ENCODE results near the gene MARCHF11.

Gene MARCHF11

DNA sequence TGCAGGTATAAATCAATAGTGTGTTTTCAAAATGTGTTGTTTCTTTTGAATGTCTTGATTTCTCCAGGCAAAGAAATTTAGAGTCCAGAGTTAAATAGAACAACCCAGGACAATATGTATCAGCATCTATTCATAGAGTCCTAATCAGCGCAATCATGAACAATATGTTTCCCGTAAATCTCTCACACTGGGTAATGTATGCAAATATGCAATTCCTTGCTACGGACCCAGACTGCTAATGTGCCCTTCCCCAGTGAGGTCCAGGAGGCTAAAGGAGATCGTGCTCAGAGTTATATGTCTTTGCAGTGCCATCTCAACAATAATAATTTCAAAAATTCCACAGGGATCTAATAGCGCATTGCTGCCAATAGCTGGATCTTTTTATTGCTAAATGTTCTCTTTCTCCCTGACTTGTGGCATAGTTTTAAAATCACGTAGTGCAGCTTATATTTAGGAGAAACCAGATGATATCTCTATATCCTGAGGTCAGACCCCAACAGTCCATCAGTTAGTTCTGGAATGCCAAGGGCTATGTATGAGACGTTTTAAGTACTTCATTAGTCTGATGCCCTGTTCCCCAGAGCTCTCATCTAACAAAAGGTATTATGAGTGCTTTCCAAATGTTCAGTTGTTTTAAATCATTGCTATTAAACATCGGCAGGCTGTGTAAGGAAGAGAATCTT lies 145.1 kb downstream of the MARCHF11 start:
- peaks cover 0 to 19% (median 14%) of the 10 kb centered on the region in 5 donors for H3K4me1 ChIP-seq (ENCODE audit: control insufficient read depth in 5 of 5, insufficient read depth in 5 of 5, low read length in 5 of 5)
- H3K4me3 ChIP-seq (ENCODE audit: low read depth in 1 of 5, low read length in 5 of 5), result peak overlapping the region in 3 of 5 donors; percentile 3 to 27 (median 16)
- H3K36me3 ChIP-seq (ENCODE audit: control insufficient read depth in 5 of 5, insufficient read depth in 5 of 5, low read length in 5 of 5), result no peaks in the 10 kb centered on the region
- no peak overlapping the region for H3K27ac ChIP-seq (ENCODE audit: low read depth, low read length)
- H3K9ac ChIP-seq (ENCODE audit: low read length in 5 of 5), result no peak overlapping the region
- H3K27me3 ChIP-seq (ENCODE audit: control insufficient read depth in 5 of 5, insufficient read depth in 4 of 5, low read length in 5 of 5), result no peaks in the 10 kb centered on the region
- H3K9me3 ChIP-seq (ENCODE audit: control insufficient read depth in 5 of 5, low read length in 5 of 5), result no peaks in the 10 kb centered on the region

DNA sequence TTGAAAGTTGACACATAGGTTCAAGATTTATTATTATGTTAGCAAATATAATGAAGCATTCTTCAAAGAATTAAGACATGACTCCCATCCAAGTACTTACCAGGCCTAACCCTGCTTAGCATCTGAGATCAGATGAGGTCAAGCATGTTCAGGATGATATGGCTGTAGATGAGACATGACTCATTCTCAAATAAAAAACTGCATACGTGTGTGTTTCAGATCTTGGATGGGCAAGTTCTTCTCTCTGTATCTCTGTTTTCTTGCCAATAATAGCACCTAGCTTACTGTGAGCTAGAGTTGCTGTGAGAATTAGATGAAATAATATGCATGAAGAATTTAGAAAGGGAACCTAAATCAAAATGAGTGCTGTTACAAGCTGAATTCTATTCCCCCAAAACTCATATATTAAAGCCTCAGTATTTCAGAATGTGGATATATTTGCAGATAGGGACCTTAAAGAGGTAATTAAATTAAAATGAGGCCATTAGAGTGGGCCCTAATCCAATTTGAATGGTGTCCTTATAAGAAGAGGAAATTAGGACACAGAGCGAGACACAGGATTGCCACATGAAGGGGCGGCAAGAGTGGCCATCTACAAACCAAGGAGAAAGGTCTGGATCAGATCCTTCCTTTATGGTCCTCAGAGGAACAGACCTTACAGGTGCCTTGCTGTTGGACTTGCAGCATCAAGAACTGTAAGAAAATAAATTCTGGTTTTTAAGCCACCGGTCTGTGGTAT lies 146.2 kb downstream of the MARCHF11 start:
- Histone ChIP-seq H3K4me3 (ENCODE audit: low read depth in 1 of 5, low read length in 5 of 5) (no peak overlapping the region), H3K9ac (ENCODE audit: low read length in 5 of 5) (no peak overlapping the region), H3K27me3 (ENCODE audit: control insufficient read depth in 5 of 5, insufficient read depth in 4 of 5, low read length in 5 of 5) (no peaks in the 10 kb centered on the region), H3K4me1 (ENCODE audit: control insufficient read depth in 5 of 5, insufficient read depth in 5 of 5, low read length in 5 of 5) (peaks cover 0 to 19% (median 14%) of the 10 kb centered on the region in 5 donors), H3K9me3 (ENCODE audit: control insufficient read depth in 5 of 5, low read length in 5 of 5) (no peaks in the 10 kb centered on the region), H3K27ac (ENCODE audit: low read depth, low read length) (no peak overlapping the region), H3K36me3 (ENCODE audit: control insufficient read depth in 5 of 5, insufficient read depth in 5 of 5, low read length in 5 of 5) (no peaks in the 10 kb centered on the region)

DNA sequence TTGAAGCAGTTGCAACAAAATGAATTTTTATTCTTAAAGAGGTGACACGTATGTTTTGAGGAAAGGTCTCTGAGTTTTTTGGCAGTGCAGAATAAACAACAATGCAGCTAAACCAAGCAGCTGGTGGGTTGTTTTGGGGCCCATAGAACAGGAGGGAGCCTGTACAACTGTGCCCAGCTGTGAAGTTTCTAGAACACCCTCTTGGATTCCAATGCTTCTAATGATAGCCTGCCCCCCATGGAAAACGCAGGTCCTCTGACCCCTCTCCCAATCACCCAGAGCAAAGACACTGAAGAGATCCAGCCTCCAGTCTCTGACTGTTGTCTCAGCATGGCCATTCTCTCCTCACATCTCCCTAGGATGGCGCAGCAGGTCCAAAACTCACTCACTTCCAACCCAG lies 150.9 kb downstream of the MARCHF11 start:
- Histone ChIP-seq H3K4me1 (ENCODE audit: control insufficient read depth in 5 of 5, insufficient read depth in 5 of 5, low read length in 5 of 5) (peaks cover 0 to 9% (median 3%) of the 10 kb centered on the region in 5 donors), H3K4me3 (ENCODE audit: low read depth in 1 of 5, low read length in 5 of 5) (no peak overlapping the region), H3K36me3 (ENCODE audit: control insufficient read depth in 5 of 5, insufficient read depth in 5 of 5, low read length in 5 of 5) (no peaks in the 10 kb centered on the region), H3K27me3 (ENCODE audit: control insufficient read depth in 5 of 5, insufficient read depth in 4 of 5, low read length in 5 of 5) (no peaks in the 10 kb centered on the region), H3K9me3 (ENCODE audit: control insufficient read depth in 5 of 5, low read length in 5 of 5) (no peaks in the 10 kb centered on the region), H3K27ac (ENCODE audit: low read depth, low read length) (no peak overlapping the region), H3K9ac (ENCODE audit: low read length in 5 of 5) (no peak overlapping the region)

DNA sequence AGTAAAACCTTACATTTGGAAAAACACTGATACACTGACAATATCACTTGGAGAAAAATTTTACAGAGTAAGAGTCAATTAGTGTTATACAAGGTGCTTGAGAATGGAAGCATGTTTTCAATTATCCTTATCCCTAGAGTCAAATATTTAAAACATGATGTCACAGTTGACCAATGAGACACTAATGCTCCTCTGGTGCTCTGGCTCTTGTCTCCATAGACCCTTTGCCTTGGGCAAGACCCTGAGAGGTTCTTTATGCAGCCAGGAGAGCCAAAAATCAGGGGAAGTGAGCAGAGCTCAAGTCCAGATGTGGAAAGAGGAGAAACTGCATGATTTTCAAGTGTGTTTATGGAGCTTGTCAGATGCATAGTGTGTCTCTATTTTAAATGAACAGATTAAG lies 153.9 kb downstream of the MARCHF11 start:
- H3K36me3 ChIP-seq (ENCODE audit: control insufficient read depth in 5 of 5, insufficient read depth in 5 of 5, low read length in 5 of 5), result no peaks in the 10 kb centered on the region
- no peak overlapping the region for H3K27ac ChIP-seq (ENCODE audit: low read depth, low read length)
- H3K4me1 ChIP-seq (ENCODE audit: control insufficient read depth in 5 of 5, insufficient read depth in 5 of 5, low read length in 5 of 5), result peaks cover 0 to 6% (median 0%) of the 10 kb centered on the region in 5 donors
- H3K9ac ChIP-seq (ENCODE audit: low read length in 5 of 5), result no peak overlapping the region
- no peak overlapping the region for H3K4me3 ChIP-seq (ENCODE audit: low read depth in 1 of 5, low read length in 5 of 5)
- H3K27me3 ChIP-seq (ENCODE audit: control insufficient read depth in 5 of 5, insufficient read depth in 4 of 5, low read length in 5 of 5), result no peaks in the 10 kb centered on the region
- no peaks in the 10 kb centered on the region for H3K9me3 ChIP-seq (ENCODE audit: control insufficient read depth in 5 of 5, low read length in 5 of 5)

DNA sequence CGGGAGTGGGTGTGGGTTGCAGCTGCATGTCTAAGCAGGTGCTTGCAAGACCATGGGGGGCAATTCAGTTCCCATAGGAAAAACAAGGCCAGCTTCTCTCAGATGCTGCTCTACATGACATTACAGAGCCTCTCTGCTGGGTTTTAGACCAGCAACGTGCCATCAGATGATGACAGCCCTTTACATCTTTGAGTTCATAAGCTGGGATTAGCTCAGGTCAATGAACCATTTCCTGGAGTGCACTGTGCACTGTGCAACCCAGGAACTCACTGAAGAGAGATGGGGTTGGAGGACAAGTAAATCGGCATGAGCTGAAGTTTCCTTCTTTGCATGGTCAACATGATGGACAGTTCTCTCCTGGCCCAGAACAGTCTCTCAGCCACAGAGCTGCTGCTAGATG lies 160.6 kb downstream of the MARCHF11 start:
- Histone ChIP-seq H3K9me3 (ENCODE audit: control insufficient read depth in 5 of 5, low read length in 5 of 5) (peaks cover 0 to 7% (median 5%) of the 10 kb centered on the region in 5 donors), H3K36me3 (ENCODE audit: control insufficient read depth in 5 of 5, insufficient read depth in 5 of 5, low read length in 5 of 5) (no peaks in the 10 kb centered on the region), H3K4me3 (ENCODE audit: low read depth in 1 of 5, low read length in 5 of 5) (no peak overlapping the region), H3K27me3 (ENCODE audit: control insufficient read depth in 5 of 5, insufficient read depth in 4 of 5, low read length in 5 of 5) (no peaks in the 10 kb centered on the region), H3K27ac (ENCODE audit: low read depth, low read length) (no peak overlapping the region), H3K9ac (ENCODE audit: low read length in 5 of 5) (no peak overlapping the region), H3K4me1 (ENCODE audit: control insufficient read depth in 5 of 5, insufficient read depth in 5 of 5, low read length in 5 of 5) (peaks cover 0 to 11% (median 2%) of the 10 kb centered on the region in 5 donors)

DNA sequence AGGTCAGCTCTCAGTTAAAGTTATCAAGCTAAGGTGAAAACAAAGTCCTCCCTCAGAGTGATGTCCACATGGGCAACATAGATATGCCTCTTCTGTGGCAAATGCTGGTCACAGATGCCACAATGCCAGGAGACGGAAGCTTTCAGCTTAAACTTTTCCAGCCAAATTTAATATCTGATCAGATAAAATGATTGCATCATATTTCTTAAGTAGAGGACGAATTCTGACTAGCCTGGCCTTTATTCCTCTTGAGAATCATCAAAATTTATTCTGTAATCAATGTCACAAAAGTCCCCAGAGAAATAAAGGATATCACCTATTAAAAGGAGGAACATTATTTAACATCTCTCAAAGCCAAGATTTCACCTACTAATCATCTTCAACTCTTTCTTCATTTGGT lies 161.9 kb downstream of the MARCHF11 start:
- Histone ChIP-seq H3K9me3 (ENCODE audit: control insufficient read depth in 5 of 5, low read length in 5 of 5) (peaks cover 0 to 7% (median 5%) of the 10 kb centered on the region in 5 donors), H3K27me3 (ENCODE audit: control insufficient read depth in 5 of 5, insufficient read depth in 4 of 5, low read length in 5 of 5) (no peaks in the 10 kb centered on the region), H3K9ac (ENCODE audit: low read length in 5 of 5) (no peak overlapping the region), H3K4me1 (ENCODE audit: control insufficient read depth in 5 of 5, insufficient read depth in 5 of 5, low read length in 5 of 5) (peaks cover 0 to 11% (median 2%) of the 10 kb centered on the region in 5 donors), H3K4me3 (ENCODE audit: low read depth in 1 of 5, low read length in 5 of 5) (no peak overlapping the region), H3K27ac (ENCODE audit: low read depth, low read length) (no peak overlapping the region), H3K36me3 (ENCODE audit: control insufficient read depth in 5 of 5, insufficient read depth in 5 of 5, low read length in 5 of 5) (no peaks in the 10 kb centered on the region)

All from subcutaneous abdominal adipose tissue (tissue), 5 donors.